IPS-20b (cell line): ENCODE measurements around the gene KRTAP4-8.
"Not testable (repeated sequence)": the region's sequence is repeated elsewhere in the genome, so short reads cannot be mapped to it uniquely, and the experiment has no call there.

ENCODE experiments used
- H3K27ac ChIP-seq: one replicate; pipeline ENCODE4 v1.5.1; 2013; ENCODE audit warnings: low read length
- H3K27me3 ChIP-seq: 2 replicates; pipeline ENCODE4 v1.6.1; 2013; ENCODE audit warnings: mild to moderate bottlenecking, low read length, inconsistent platforms; ENCODE audit not compliant: insufficient read depth
- H3K36me3 ChIP-seq: 2 replicates; pipeline ENCODE4 v1.6.1; 2013; ENCODE audit warnings: low read depth, mild to moderate bottlenecking, inconsistent platforms, low read length, moderate library complexity; ENCODE audit not compliant: insufficient read depth
- H3K4me1 ChIP-seq: 2 replicates; pipeline ENCODE4 v1.6.1; 2013; ENCODE audit warnings: mild to moderate bottlenecking, control low read depth, inconsistent platforms, low read length, moderate library complexity; ENCODE audit not compliant: insufficient read depth
- H3K4me3 ChIP-seq: 2 replicates; pipeline ENCODE4 v1.5.1; 2013; ENCODE audit warnings: mild to moderate bottlenecking, low read length, inconsistent platforms
- H3K9ac ChIP-seq: 2 replicates; pipeline ENCODE4 v1.6.1; 2013; ENCODE audit warnings: low read depth, mild to moderate bottlenecking, inconsistent platforms, low read length, moderate library complexity
- H3K9me3 ChIP-seq: 2 replicates; pipeline ENCODE4 v1.6.1; 2013; ENCODE audit warnings: mild to moderate bottlenecking, low read depth, low read length, inconsistent platforms; ENCODE audit not compliant: insufficient read depth

KRTAP4-8 gene

GRCh38 chr17:41105347-41105746 lies 7.4 kb upstream of the KRTAP4-8 start, which contains the start of gene KRTAP4-9:
KRTAP4-9 (plus strand) TSS chr17:41105389; CDS start chr17:41105389, 0 bp downstream.
- H3K9ac ChIP-seq, H3K4me3 ChIP-seq, H3K9me3 ChIP-seq, H3K36me3 ChIP-seq, H3K27me3 ChIP-seq, H3K27ac ChIP-seq: not testable (repeated sequence)
- peaks cover 24% of the 10 kb centered on the region; the same call in 1 of the 2 replicates for H3K4me1 ChIP-seq

GRCh38 chr17:41104386-41105038 lies 6.6 kb upstream of the KRTAP4-8 start:
- H3K4me3 ChIP-seq, H3K36me3 ChIP-seq, H3K9ac ChIP-seq, H3K27ac ChIP-seq, H3K27me3 ChIP-seq, H3K9me3 ChIP-seq: not testable (repeated sequence)
- peaks cover 24% of the 10 kb centered on the region; the same call in 1 of the 2 replicates for H3K4me1 ChIP-seq

- Histone ChIP-seq H3K9me3 (no peaks in the 10 kb centered on the region), H3K4me3 (no peak overlapping the region), H3K4me1 (peaks cover 24% of the 10 kb centered on the region; the same call in 1 of the 2 replicates), H3K27me3 (no peaks in the 10 kb centered on the region), H3K36me3 (no peaks in the 10 kb centered on the region), H3K27ac (no peak overlapping the region), H3K9ac (no peak overlapping the region)
Measured at GRCh38 chr17:41103896-41104295, 6.0 kb upstream of the KRTAP4-8 start.

- H3K27ac ChIP-seq = no peak within 1 kb of the TSS
- no peaks in the 10 kb centered on the region for H3K9me3 ChIP-seq
- no peaks in the 10 kb centered on the region for H3K27me3 ChIP-seq
- H3K36me3 ChIP-seq = no peaks in the 10 kb centered on the region
- H3K4me1 ChIP-seq = peaks cover 7% of the 10 kb centered on the region; the same call in 1 of the 2 replicates
- no peak within 1 kb of the TSS for H3K9ac ChIP-seq
- H3K4me3 ChIP-seq = no peak within 1 kb of the TSS
Measured at GRCh38 chr17:41101586-41102259, 3.8 kb upstream of the KRTAP4-8 start, which contains the start of gene KRTAP4-16. KRTAP4-16 (minus strand) TSS chr17:41102209; CDS start chr17:41102209, 0 bp downstream.

GRCh38 chr17:41099682-41100480 lies 1.9 kb upstream of the KRTAP4-8 start:
- H3K27ac ChIP-seq, H3K4me1 ChIP-seq, H3K36me3 ChIP-seq, H3K9ac ChIP-seq, H3K27me3 ChIP-seq, H3K4me3 ChIP-seq, H3K9me3 ChIP-seq: not testable (repeated sequence)

GRCh38 chr17:41098481-41098880 lies 539 bp upstream of the KRTAP4-8 start:
- Histone ChIP-seq H3K36me3 (no peaks in the 10 kb centered on the region), H3K4me1 (no peaks in the 10 kb centered on the region; the same call in 1 of the 2 replicates), H3K4me3 (no peak overlapping the region), H3K27me3 (no peaks in the 10 kb centered on the region), H3K27ac (no peak overlapping the region), H3K9ac (no peak overlapping the region), H3K9me3 (peaks cover 3% of the 10 kb centered on the region; the same call in 1 of the 2 replicates)

- Histone ChIP-seq H3K27ac (no peak overlapping the region), H3K27me3 (no peaks in the 10 kb centered on the region), H3K4me3 (no peak overlapping the region), H3K4me1 (no peaks in the 10 kb centered on the region; the same call in 1 of the 2 replicates), H3K36me3 (no peaks in the 10 kb centered on the region), H3K9me3 (peaks cover 14% of the 10 kb centered on the region; the same call in 1 of the 2 replicates), H3K9ac (no peak overlapping the region)
Measured at GRCh38 chr17:41096055-41096454, 1.9 kb downstream of the KRTAP4-8 start.

GRCh38 chr17:41088760-41089352 lies 9.1 kb downstream of the KRTAP4-8 start:
- H3K4me3 ChIP-seq, H3K9ac ChIP-seq, H3K4me1 ChIP-seq, H3K36me3 ChIP-seq, H3K27ac ChIP-seq, H3K27me3 ChIP-seq: not testable (repeated sequence)
- peaks cover 14% of the 10 kb centered on the region; the same call in 1 of the 2 replicates for H3K9me3 ChIP-seq

GRCh38 chr17:41084100-41084856 lies 13.7 kb downstream of the KRTAP4-8 start, which contains the start of gene KRTAP4-7:
KRTAP4-7 (plus strand) TSS chr17:41084150; CDS start chr17:41084207, 57 bp downstream.
- not testable (repeated sequence) for H3K27me3 ChIP-seq, H3K9ac ChIP-seq, H3K4me1 ChIP-seq, H3K9me3 ChIP-seq, H3K27ac ChIP-seq, H3K4me3 ChIP-seq, H3K36me3 ChIP-seq

GRCh38 chr17:41083427-41083826 lies 14.5 kb downstream of the KRTAP4-8 start:
- H3K4me1 ChIP-seq, H3K36me3 ChIP-seq, H3K9ac ChIP-seq, H3K9me3 ChIP-seq, H3K4me3 ChIP-seq, H3K27me3 ChIP-seq, H3K27ac ChIP-seq: not testable (repeated sequence)

GRCh38 chr17:41082626-41083025 lies 15.3 kb downstream of the KRTAP4-8 start:
- Histone ChIP-seq H3K27ac (no peak overlapping the region), H3K27me3 (no peaks in the 10 kb centered on the region), H3K9me3 (no peaks in the 10 kb centered on the region), H3K4me1 (no peaks in the 10 kb centered on the region; the same call in 1 of the 2 replicates), H3K4me3 (no peak overlapping the region), H3K36me3 (no peaks in the 10 kb centered on the region), H3K9ac (no peak overlapping the region)
